ENCODE results near the gene CARF.

DNA sequence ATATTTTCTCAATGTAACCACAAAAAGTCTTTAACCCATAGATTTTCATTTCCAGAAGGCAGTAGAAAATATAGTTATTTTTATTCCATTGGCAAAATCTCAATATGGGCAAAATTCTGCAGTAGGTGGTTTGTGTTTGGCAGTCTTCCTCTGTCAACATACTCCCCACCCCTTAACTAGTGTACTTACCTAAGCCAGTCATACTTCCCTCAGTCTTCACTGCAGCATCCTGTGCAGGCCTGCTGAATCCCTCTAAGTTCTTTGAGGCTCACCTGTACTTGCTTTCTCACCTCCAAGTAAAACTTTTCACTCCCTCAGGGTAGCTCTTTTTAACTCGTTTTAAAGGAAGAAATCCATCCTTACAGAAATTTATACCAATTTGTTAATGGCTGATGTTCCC lies 6.8 kb downstream of the CARF start:
- TF ChIP-seq, protein P1, sequence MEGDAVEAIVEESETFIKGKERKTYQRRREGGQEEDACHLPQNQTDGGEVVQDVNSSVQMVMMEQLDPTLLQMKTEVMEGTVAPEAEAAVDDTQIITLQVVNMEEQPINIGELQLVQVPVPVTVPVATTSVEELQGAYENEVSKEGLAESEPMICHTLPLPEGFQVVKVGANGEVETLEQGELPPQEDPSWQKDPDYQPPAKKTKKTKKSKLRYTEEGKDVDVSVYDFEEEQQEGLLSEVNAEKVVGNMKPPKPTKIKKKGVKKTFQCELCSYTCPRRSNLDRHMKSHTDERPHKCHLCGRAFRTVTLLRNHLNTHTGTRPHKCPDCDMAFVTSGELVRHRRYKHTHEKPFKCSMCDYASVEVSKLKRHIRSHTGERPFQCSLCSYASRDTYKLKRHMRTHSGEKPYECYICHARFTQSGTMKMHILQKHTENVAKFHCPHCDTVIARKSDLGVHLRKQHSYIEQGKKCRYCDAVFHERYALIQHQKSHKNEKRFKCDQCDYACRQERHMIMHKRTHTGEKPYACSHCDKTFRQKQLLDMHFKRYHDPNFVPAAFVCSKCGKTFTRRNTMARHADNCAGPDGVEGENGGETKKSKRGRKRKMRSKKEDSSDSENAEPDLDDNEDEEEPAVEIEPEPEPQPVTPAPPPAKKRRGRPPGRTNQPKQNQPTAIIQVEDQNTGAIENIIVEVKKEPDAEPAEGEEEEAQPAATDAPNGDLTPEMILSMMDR (IDR thresholded peaks at IDR 0.05) = no peak
- TF ChIP-seq POLR2A (IDR thresholded peaks at IDR 0.05) = no peak
